SK-N-SH (cell line): ENCODE measurements around the gene C22orf15. TPM values are rescaled to one million over a fixed set of nuclear protein-coding genes. Genes with fewer than 3 reads are reported as not detected.

ENCODE experiments used
- CTCF ChIA-PET: fragments of 300-600, 350-600 bp; formaldehyde crosslinking; extraction: SDS; loops from one replicate; lab custom pipeline; 2021; lab: Yijun Ruan, JAX
- POLR2A ChIA-PET: fragments of 350-600 bp; sonication (Branson Sonifier 250); formaldehyde crosslinking; extraction: SDS; loops from one replicate; lab custom pipeline; 2020; ENCODE audit warnings: antibody characterized with exemption, inconsistent platforms; lab: Yijun Ruan, JAX
- DNase-seq: peaks from one replicate; pipeline ENCODE4 v3.0.0; 2012
- H2AFZ ChIP-seq: fragments of 200-600 bp; sonication (generic); 2 replicates; pipeline ENCODE4 v1.8.1; 2016; ENCODE audit warnings: antibody characterized with exemption, mild to moderate bottlenecking, low read depth
- H3F3A ChIP-seq: fragments of 200-600 bp; sonication (generic); replicated peaks from 2 replicates; pipeline ENCODE3; 2016; ENCODE audit warnings: antibody characterized with exemption, mild to moderate bottlenecking; ENCODE audit not compliant: insufficient read depth
- H3K27ac ChIP-seq, 2 experiments: fragments of 200-500 bp in 1 of 2; fragments of 200-600 bp in 1 of 2; sonication (Bioruptor generic) in 1 of 2; sonication (generic), shearing (Covaris generic) in 1 of 2; 2 replicates each; pipeline versions ENCODE4 v1.5.1 to v1.6.1; 2014 to 2016; ENCODE audit warnings: low read depth in 2 of 2, inconsistent platforms in 1 of 2, low read length in 1 of 2, mild to moderate bottlenecking in 1 of 2, mixed read lengths in 1 of 2
- H3K27me3 ChIP-seq: fragments of 200-600 bp; sonication (generic), shearing (Covaris generic); 2 replicates; pipeline ENCODE4 v1.6.1; 2016; ENCODE audit warnings: mixed run types; ENCODE audit not compliant: insufficient read depth
- H3K36me3 ChIP-seq, 2 experiments: fragments of 200-500 bp in 1 of 2; fragments of 200-600 bp in 1 of 2; sonication (Bioruptor generic) in 1 of 2; sonication (generic) in 1 of 2; replicated peaks in 1 of 2; 2 replicates each; pipeline versions ENCODE3 to v1.5.1; 2014 to 2016; ENCODE audit warnings: low read length in 1 of 2, mild to moderate bottlenecking in 1 of 2; ENCODE audit not compliant: insufficient read depth in 2 of 2, control insufficient read depth in 1 of 2
- H3K4me1 ChIP-seq, 2 experiments: fragments of 200-500 bp in 1 of 2; fragments of 200-600 bp in 1 of 2; sonication (Bioruptor generic) in 1 of 2; sonication (generic), shearing (Covaris generic) in 1 of 2; 2 replicates each; pipeline versions ENCODE4 v1.5.1 to v1.6.1; 2014 to 2016; ENCODE audit warnings: low read depth in 1 of 2, low read length in 1 of 2, mixed run types in 1 of 2; ENCODE audit not compliant: insufficient read depth in 2 of 2, control insufficient read depth in 1 of 2
- H3K4me2 ChIP-seq: fragments of 200-600 bp; sonication (generic), shearing (Covaris generic); 2 replicates; pipeline ENCODE4 v1.6.1; 2017; ENCODE audit warnings: mixed run types
- H3K4me3 ChIP-seq, 2 experiments: fragments of 200-500 bp in 1 of 2; fragments of 200-600 bp in 1 of 2; sonication (Bioruptor generic) in 1 of 2; sonication (generic), shearing (Covaris generic) in 1 of 2; 2 replicates each; pipeline versions ENCODE4 v1.5.1 to v1.8.1; 2014 to 2016; ENCODE audit warnings: low read depth in 2 of 2, inconsistent platforms in 1 of 2, low read length in 1 of 2, mild to moderate bottlenecking in 1 of 2, mixed read lengths in 1 of 2, moderate library complexity in 1 of 2
- H3K79me2 ChIP-seq: fragments of 200-600 bp; sonication (generic); 2 replicates; pipeline ENCODE4 v1.8.1; 2017; ENCODE audit warnings: mild to moderate bottlenecking; ENCODE audit not compliant: insufficient read depth
- H3K9ac ChIP-seq: fragments of 200-600 bp; sonication (generic); 2 replicates; pipeline ENCODE4 v1.6.1; 2017; ENCODE audit warnings: mixed run types
- H3K9me2 ChIP-seq: fragments of 200-600 bp; sonication (generic); 2 replicates; pipeline ENCODE4 v1.6.1; 2017; ENCODE audit warnings: mixed run types
- H3K9me3 ChIP-seq: fragments of 200-600 bp; sonication (generic); 2 replicates; pipeline ENCODE4 v1.6.1; 2017; ENCODE audit warnings: mixed run types, mild to moderate bottlenecking, moderate library complexity
- H4K20me1 ChIP-seq: fragments of 200-600 bp; sonication (generic); 2 replicates; pipeline ENCODE4 v1.6.1; 2017; ENCODE audit warnings: mild to moderate bottlenecking, mixed run types; ENCODE audit not compliant: insufficient read depth
- CHD2 ChIP-seq: fragments of 150-350 bp; IDR thresholded peaks from 2 replicates; pipeline ENCODE4 v1.6.1; 2018; ENCODE audit warnings: low read length; ENCODE audit not compliant: partially characterized antibody
- CTCF ChIP-seq: fragments of 200-600 bp; sonication (generic); IDR thresholded peaks from 2 replicates; pipeline ENCODE4 v1.6.1; 2017; ENCODE audit warnings: antibody characterized with exemption, mild to moderate bottlenecking, moderate library complexity
- FOXJ3 ChIP-seq: sonication (generic); formaldehyde crosslinking; IDR thresholded peaks from 2 replicates; pipeline ENCODE4 v1.5.1; 2020; ENCODE audit warnings: mild to moderate bottlenecking, missing genetic modification reagents
- FOXM1 ChIP-seq: IDR thresholded peaks from 2 replicates; pipeline ENCODE4 v1.4.0; 2012; ENCODE audit warnings: low read depth, mild to moderate bottlenecking
- GABPA ChIP-seq: IDR thresholded peaks from 2 replicates; pipeline ENCODE4 v1.4.0; 2012; ENCODE audit warnings: low read depth, mild to moderate bottlenecking
- MEF2A ChIP-seq: IDR thresholded peaks from 2 replicates; pipeline ENCODE4 v1.4.0; 2012; ENCODE audit warnings: low read depth, borderline replicate concordance
- NFIC ChIP-seq: IDR thresholded peaks from 2 replicates; pipeline ENCODE4 v1.4.0; 2012; ENCODE audit warnings: borderline replicate concordance
- NRF1 ChIP-seq: IDR thresholded peaks from 2 replicates; pipeline ENCODE4 v1.6.1; 2012; ENCODE audit warnings: low read depth, mild to moderate bottlenecking, low read length
- TAF1 ChIP-seq: IDR thresholded peaks from 2 replicates; pipeline ENCODE4 v1.6.1; 2012; ENCODE audit warnings: low read depth, mild to moderate bottlenecking, low read length, moderate library complexity, borderline replicate concordance
- TEAD4 ChIP-seq: IDR thresholded peaks from 2 replicates; pipeline ENCODE4 v1.4.0; 2012; ENCODE audit warnings: mild to moderate bottlenecking, borderline replicate concordance; ENCODE audit not compliant: insufficient read depth
- YY1 ChIP-seq: IDR thresholded peaks from 2 replicates; pipeline ENCODE4 v1.4.0; 2012; ENCODE audit warnings: low read depth, mild to moderate bottlenecking
- WGBS: methylation state at CpG from one replicate; pipeline ENCODE4 v1.1.6; 2017; ENCODE audit warnings: low lambda C conversion rate; 5-methylcytosine and 5-hydroxymethylcytosine counted together
- polyA plus RNA-seq, 3 experiments: library from polyadenylated mRNA; depleted of rRNA; stranded (reverse); fragments of >200 nt; gene quantifications; 2 replicates each; pipeline ENCODE4 v1.2.3, GENCODE V29; 2012
- TF ChIP-seq, protein P1 (sequence below): IDR thresholded peaks from 2 replicates; pipeline ENCODE4 v1.6.1; 2012; ENCODE audit warnings: mild to moderate bottlenecking, low read depth, low read length, moderate library complexity
- TF ChIP-seq, protein P2 (sequence below): IDR thresholded peaks from 2 replicates; pipeline ENCODE4; 2012

C22orf15 gene
- polyA plus RNA-seq, 1 of the 3 experiments (the other 2 are of a cell fraction) = 1.6 TPM

DNA sequence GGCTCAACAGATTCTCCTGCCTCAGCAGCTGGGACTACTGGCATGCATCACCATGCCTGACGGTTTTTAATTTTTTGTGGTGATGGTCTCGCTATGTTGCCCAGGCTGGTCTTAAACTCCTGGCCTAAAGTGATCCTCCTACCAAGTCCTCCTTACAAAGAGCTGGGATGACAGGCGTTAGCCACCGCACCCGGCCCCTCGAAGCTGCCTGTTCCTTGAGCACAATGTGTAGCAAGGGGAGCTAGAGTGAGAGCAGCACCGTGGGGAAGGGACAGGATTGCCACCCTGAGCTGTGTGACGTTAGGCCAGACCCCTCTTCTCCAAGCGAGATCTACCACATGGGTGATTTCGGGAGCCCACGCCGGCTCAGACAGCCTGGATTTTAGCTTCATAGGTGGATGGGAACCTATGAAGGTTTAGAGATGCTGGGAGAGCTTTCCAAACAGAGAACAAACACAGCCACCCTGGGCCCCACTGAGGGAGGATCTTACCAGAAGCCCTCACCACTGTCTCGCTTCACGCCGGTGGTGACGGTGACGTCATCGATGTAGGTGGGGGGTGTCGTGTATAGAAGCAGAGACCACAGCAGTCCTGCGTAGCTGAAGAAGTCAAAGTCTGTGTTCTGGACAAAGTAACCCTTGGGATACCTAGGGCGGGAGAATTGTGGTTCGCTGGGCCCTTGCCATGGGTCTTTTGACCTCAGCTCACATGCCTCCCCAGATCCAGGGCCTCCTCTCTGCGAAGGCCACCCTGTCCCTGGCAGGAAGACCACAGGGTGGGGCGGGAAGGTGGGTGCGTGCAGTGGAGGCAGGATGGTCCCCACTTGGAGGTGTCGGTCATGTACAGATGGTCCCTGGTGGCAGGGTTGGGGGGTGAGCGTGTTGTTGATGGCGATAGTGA is 48.8 kb upstream of the C22orf15 start:
- Histone ChIP-seq H3K9me2 (no peaks in the 10 kb centered on the region), H3K4me1 (peaks cover 0 to 6% of the 10 kb centered on the region in 2 experiments; a peak in 1 of 4 replicates), H3K79me2 (peaks cover 17% of the 10 kb centered on the region), H3K27ac (no peak overlapping the region), H3K4me2 (no peak overlapping the region), H3K4me3 (no peak overlapping the region), H3K9me3 (no peaks in the 10 kb centered on the region), H4K20me1 (no peaks in the 10 kb centered on the region), H3K36me3 (peaks cover 15 to 26% of the 10 kb centered on the region in 2 experiments), H3F3A (no peaks in the 10 kb centered on the region), H2AFZ (no peak overlapping the region), H3K9ac (no peak overlapping the region), H3K27me3 (no peaks in the 10 kb centered on the region)
- DNase-seq = no peak
- ChIA-PET POLR2A (interaction anchor here (0.7 kb wide), 1 partner anchor 16 kb away, joined by 4 read pairs; no protein-coding TSS in a partner anchor), CTCF (interaction anchor here (1.5 kb wide), 1 partner anchor 136 kb away, joined by 6 read pairs; no protein-coding TSS in a partner anchor)
- TF ChIP-seq FOXJ3 (CRISPR knock-in tag) (no peak), TAF1 (no peak), MEF2A (no peak), CHD2 (no peak), NFIC (no peak), NRF1 (no peak), FOXM1 (no peak), TEAD4 (no peak), GABPA (no peak), CTCF (no peak), YY1 (no peak)
- TF ChIP-seq, protein P1, sequence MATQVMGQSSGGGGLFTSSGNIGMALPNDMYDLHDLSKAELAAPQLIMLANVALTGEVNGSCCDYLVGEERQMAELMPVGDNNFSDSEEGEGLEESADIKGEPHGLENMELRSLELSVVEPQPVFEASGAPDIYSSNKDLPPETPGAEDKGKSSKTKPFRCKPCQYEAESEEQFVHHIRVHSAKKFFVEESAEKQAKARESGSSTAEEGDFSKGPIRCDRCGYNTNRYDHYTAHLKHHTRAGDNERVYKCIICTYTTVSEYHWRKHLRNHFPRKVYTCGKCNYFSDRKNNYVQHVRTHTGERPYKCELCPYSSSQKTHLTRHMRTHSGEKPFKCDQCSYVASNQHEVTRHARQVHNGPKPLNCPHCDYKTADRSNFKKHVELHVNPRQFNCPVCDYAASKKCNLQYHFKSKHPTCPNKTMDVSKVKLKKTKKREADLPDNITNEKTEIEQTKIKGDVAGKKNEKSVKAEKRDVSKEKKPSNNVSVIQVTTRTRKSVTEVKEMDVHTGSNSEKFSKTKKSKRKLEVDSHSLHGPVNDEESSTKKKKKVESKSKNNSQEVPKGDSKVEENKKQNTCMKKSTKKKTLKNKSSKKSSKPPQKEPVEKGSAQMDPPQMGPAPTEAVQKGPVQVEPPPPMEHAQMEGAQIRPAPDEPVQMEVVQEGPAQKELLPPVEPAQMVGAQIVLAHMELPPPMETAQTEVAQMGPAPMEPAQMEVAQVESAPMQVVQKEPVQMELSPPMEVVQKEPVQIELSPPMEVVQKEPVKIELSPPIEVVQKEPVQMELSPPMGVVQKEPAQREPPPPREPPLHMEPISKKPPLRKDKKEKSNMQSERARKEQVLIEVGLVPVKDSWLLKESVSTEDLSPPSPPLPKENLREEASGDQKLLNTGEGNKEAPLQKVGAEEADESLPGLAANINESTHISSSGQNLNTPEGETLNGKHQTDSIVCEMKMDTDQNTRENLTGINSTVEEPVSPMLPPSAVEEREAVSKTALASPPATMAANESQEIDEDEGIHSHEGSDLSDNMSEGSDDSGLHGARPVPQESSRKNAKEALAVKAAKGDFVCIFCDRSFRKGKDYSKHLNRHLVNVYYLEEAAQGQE = no peak
- TF ChIP-seq, protein P2, sequence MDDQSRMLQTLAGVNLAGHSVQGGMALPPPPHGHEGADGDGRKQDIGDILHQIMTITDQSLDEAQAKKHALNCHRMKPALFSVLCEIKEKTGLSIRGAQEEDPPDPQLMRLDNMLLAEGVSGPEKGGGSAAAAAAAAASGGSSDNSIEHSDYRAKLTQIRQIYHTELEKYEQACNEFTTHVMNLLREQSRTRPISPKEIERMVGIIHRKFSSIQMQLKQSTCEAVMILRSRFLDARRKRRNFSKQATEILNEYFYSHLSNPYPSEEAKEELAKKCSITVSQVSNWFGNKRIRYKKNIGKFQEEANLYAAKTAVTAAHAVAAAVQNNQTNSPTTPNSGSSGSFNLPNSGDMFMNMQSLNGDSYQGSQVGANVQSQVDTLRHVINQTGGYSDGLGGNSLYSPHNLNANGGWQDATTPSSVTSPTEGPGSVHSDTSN = no peak
- WGBS = 95% methylated on average over 26 of the region's 28 CpGs
